ENCODE data around the gene FBXL5.
"Not testable (repeated sequence)": the region's sequence is repeated elsewhere in the genome, so short reads cannot be mapped to it uniquely, and the experiment has no call there.

The FBXL5 gene

DNA sequence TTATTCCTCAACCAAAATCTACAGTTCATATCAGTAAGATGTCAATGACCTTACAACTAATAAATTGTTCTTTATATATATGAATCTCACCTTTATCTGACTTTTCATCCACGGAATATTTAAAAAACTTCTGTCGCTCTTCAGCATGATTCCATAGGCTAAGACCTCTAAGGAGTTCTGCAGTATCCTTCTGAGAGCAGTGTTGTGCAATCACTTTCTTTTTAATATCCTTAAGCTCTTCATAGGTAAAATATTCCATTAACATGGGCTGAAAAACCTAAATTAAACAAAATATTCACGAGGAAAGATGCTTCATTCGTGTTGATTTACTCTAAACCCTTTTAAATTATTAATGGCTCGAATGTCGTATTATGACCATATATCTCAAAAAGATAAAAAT lies 16.7 kb downstream of the FBXL5 start:
- no peak for DNase-seq (ENCODE audit: low read depth)
- TF ChIP-seq, protein P1, sequence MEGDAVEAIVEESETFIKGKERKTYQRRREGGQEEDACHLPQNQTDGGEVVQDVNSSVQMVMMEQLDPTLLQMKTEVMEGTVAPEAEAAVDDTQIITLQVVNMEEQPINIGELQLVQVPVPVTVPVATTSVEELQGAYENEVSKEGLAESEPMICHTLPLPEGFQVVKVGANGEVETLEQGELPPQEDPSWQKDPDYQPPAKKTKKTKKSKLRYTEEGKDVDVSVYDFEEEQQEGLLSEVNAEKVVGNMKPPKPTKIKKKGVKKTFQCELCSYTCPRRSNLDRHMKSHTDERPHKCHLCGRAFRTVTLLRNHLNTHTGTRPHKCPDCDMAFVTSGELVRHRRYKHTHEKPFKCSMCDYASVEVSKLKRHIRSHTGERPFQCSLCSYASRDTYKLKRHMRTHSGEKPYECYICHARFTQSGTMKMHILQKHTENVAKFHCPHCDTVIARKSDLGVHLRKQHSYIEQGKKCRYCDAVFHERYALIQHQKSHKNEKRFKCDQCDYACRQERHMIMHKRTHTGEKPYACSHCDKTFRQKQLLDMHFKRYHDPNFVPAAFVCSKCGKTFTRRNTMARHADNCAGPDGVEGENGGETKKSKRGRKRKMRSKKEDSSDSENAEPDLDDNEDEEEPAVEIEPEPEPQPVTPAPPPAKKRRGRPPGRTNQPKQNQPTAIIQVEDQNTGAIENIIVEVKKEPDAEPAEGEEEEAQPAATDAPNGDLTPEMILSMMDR (IDR thresholded peaks at IDR 0.05; ENCODE audit: control insufficient read depth, insufficient read depth, low read depth, low read length, missing control alignments), result no peak
- no peak overlapping the region for H3K4me3 ChIP-seq (ENCODE audit: control insufficient read depth, low read depth, low read length)

DNA sequence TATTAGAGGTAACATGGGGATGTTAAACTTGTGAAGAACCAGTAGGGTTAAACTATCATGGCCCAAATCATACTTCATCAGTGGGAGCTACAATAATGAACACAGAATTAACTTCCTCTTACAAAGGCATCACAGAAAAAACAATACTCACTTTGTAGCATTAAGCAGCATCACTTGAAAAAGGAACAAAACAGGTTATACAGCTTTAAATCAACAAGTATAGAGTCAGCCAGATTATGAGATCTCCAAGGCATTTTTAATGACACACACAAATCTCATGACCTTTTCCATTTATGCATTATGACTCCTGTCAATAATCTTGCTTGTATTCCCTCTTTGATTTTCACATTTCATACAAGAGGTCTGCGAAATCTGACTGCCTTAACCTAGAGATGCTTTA lies 18.3 kb downstream of the FBXL5 start:
- DNase-seq (ENCODE audit: low read depth), result no peak
- no peak overlapping the region for H3K4me3 ChIP-seq (ENCODE audit: control insufficient read depth, low read depth, low read length)

DNA sequence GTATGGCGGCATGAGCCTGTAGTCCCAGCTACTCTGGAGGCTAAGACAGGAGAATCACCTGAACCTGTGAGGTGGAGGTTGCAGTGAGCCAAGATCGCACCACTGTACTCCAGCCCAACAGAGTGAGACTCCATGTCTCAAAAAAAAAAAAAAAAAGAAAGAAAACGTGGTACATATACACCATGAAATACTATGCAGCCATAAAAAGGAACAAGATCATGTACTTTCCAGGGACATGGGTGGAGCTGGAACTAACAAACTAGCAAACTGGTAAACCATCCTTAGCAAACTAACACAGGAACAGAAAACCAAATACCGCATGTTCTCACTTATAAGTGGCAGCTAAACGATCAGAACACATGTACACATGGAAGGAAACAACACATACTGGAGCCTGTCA lies 37.8 kb downstream of the FBXL5 start:
- DNase-seq (ENCODE audit: low read depth); H3K4me3 ChIP-seq (ENCODE audit: control insufficient read depth, low read depth, low read length): not testable (repeated sequence)

More for the DNA sequence above, 18.3 kb downstream of the FBXL5 start:
- TF ChIP-seq, protein P1 (IDR thresholded peaks at IDR 0.05; ENCODE audit: control insufficient read depth, insufficient read depth, low read depth, low read length, missing control alignments), result no peak

DNA sequence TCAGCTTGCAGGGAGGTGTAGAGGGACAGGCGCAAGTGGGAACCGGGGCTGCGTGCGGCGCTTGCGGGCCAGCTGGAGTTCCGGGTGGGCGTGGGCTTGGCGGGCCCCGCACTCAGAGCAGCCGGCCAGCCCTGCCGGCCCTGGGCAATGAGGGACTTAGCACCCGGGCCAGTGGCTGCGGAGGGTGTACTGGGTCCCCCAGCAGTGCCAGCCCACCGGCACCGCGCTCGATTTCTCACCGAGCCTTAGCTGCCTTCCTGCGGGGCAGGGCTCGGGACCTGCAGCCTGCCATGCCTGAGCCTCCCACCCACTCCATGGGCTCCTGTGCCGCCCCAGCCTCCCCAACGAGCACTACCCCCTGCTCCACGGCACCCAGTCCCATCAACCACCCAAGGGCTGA lies 40.3 kb downstream of the FBXL5 start:
- not testable (repeated sequence) for DNase-seq (ENCODE audit: low read depth); H3K4me3 ChIP-seq (ENCODE audit: control insufficient read depth, low read depth, low read length)

DNA sequence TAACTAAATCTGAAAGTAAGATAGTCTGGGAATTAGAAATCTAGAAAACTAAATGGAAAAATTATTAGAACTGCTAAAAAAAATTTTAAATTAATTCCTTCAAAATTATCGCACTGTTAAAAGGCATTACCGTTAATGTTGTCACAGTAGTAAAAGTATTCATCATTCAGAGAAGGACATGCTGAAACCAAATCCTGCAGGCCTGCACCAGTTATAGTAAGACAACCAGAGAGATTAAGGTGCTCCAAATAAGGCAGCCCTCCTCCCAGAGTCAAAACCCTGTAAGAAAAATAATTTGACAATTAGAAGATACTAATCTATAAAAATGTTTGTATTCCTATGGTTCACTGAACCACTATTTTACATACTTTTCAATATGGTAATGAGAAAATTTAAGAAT lies 43.0 kb downstream of the FBXL5 start:
- TF ChIP-seq, protein P1 (IDR thresholded peaks at IDR 0.05; ENCODE audit: control insufficient read depth, insufficient read depth, low read depth, low read length, missing control alignments), result no peak
- no peak for DNase-seq (ENCODE audit: low read depth)
- no peak overlapping the region for H3K4me3 ChIP-seq (ENCODE audit: control insufficient read depth, low read depth, low read length)

DNA sequence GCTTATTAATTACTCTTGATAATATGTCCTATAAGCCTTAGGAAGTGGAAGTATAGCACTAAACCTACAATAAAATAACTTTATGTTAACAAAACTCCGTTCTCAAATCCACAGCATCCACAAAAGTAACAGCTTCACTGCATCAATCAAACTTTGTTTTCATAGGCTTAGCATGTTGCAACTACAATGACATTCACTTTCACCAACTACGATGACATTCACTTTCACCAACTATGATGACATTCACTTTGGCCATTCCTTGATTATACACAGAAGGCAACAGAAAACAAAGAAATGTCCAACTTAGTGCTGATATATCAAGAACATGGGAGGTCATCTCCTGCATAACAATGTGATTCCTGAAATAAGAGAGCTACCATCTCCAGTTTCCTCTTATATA lies 44.3 kb downstream of the FBXL5 start:
- no peak overlapping the region for H3K4me3 ChIP-seq (ENCODE audit: control insufficient read depth, low read depth, low read length)
- DNase-seq (ENCODE audit: low read depth), result no peak
- TF ChIP-seq, protein P1 (IDR thresholded peaks at IDR 0.05; ENCODE audit: control insufficient read depth, insufficient read depth, low read depth, low read length, missing control alignments), result no peak

DNA sequence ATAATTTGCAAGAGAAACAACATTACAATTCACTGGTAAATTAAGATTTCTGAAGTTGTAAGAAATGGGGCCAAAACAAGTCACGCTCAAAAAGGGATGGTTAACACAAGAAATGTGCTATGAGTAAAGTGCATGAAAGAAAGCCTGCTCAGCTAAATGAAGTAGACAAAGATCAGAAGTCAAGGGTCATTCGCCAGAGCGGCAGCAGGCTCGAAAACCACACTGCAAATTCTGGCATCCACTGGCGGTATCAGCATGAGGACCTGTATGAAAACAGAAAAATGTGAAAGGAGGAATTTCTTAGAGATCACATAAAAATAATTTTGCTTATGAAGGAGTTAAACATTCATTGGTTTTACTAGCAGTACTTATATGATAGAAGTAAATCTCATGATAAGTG lies 49.6 kb downstream of the FBXL5 start:
- TF ChIP-seq, protein P1 (IDR thresholded peaks at IDR 0.05; ENCODE audit: control insufficient read depth, insufficient read depth, low read depth, low read length, missing control alignments), result no peak
- no peak for DNase-seq (ENCODE audit: low read depth)
- no peak overlapping the region for H3K4me3 ChIP-seq (ENCODE audit: control insufficient read depth, low read depth, low read length)

DNA sequence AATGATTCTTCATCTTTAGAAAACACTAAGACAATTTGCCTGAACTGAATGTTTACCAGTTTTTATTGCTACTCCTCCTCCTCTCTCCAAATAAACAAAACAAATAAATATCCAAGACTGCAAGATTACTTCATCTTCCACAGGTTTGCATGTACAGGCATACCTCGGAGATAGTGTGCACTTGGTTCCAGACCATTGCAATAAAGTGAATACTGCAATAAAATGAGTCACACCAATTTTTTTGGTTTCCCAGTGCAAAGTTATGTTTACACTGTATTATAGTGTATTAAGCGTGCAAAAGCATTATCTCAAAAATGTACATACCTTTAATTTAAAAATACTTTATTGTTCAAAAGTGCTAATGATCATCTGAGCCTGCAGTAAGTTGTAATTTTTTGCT lies 53.3 kb downstream of the FBXL5 start:
- no peak overlapping the region for H3K4me3 ChIP-seq (ENCODE audit: control insufficient read depth, low read depth, low read length)
- no peak for DNase-seq (ENCODE audit: low read depth)
- TF ChIP-seq, protein P1 (IDR thresholded peaks at IDR 0.05; ENCODE audit: control insufficient read depth, insufficient read depth, low read depth, low read length, missing control alignments), result no peak

Measured in AG09309 (cell line).